GM12878 (cell line): ENCODE data around the gene CYREN. TPM values are rescaled to one million over a fixed set of nuclear protein-coding genes. Genes with fewer than 3 reads are reported as not detected.

Source experiments
- ATAC-seq: fragments of 200-7000 bp; cut with Tn5 transposase; 3 replicates; pipeline ENCODE4 v1.9.1; 2020; ENCODE audit warnings: mild to moderate bottlenecking, moderate library complexity
- BruUV-seq: library from RNA; stranded (reverse); fragments of 400-500 nt; replicated peaks from 2 replicates; lab custom pipeline; 2021; lab: Mats Ljungman, UMichigan
- CTCF ChIA-PET: fragments of 300-600 bp; sonication (Branson Sonifier 250); formaldehyde crosslinking; extraction: SDS; loops from one replicate; lab custom pipeline; 2021; ENCODE audit warnings: inconsistent platforms; lab: Yijun Ruan, JAX
- POLR2A ChIA-PET: fragments of 350-600 bp; formaldehyde crosslinking; extraction: SDS; loops from one replicate; lab custom pipeline; 2021; ENCODE audit warnings: inconsistent platforms; lab: Charles Lee
- RAD21 ChIA-PET: fragments of 300-600 bp; sonication (Branson Sonifier 250); formaldehyde crosslinking; loops from one replicate; lab custom pipeline; 2023; ENCODE audit warnings: antibody characterized with exemption; ENCODE audit not compliant: unreplicated experiment; lab: Charles Lee
- SMC1A ChIA-PET: fragments of 300-600 bp; sonication (Branson Sonifier 250); formaldehyde crosslinking; loops from one replicate; lab custom pipeline; 2023; ENCODE audit not compliant: unreplicated experiment, uncharacterized antibody; lab: Charles Lee
- DNase-seq: peaks from one replicate; pipeline ENCODE4 v3.0.0-alpha.2; 2011; ENCODE audit warnings: low read depth, low spot score
- FAIRE-seq: peaks from 3 replicates; lab custom pipeline; 2011; peaks lifted over from hg19 to GRCh38; lab: Jason Lieb, UNC
- H2AFZ ChIP-seq: 2 replicates; pipeline ENCODE4 v1.6.0; 2011; ENCODE audit warnings: low read depth, low read length, control low read depth; ENCODE audit not compliant: control insufficient read depth
- H3K27ac ChIP-seq: 2 replicates; pipeline ENCODE4 v1.5.1; 2011; ENCODE audit warnings: control low read depth; ENCODE audit not compliant: control insufficient read depth, insufficient read depth
- H3K27me3 ChIP-seq, 2 experiments: replicated peaks in 1 of 2; 2 replicates each; pipeline versions ENCODE4 v1.6.0 to v1.6.1; 2011; ENCODE audit warnings: low read length in 1 of 2; ENCODE audit not compliant: control insufficient read depth in 2 of 2, insufficient read depth in 2 of 2
- H3K36me3 ChIP-seq, 2 experiments: 2 replicates each; pipeline ENCODE4 v1.5.1; 2011; ENCODE audit warnings: low read length in 1 of 2; ENCODE audit not compliant: control insufficient read depth in 2 of 2, insufficient read depth in 2 of 2
- H3K4me1 ChIP-seq: 2 replicates; pipeline ENCODE4 v1.6.1; 2011; ENCODE audit warnings: mild to moderate bottlenecking, low read length, moderate library complexity, mixed read lengths; ENCODE audit not compliant: control insufficient read depth, insufficient read depth
- H3K4me2 ChIP-seq: 2 replicates; pipeline ENCODE4 v1.6.0; 2011; ENCODE audit warnings: control low read depth; ENCODE audit not compliant: control insufficient read depth, insufficient read depth
- H3K4me3 ChIP-seq: fragments of 200-600 bp; sonication (generic); 2 replicates; pipeline ENCODE4 v1.5.1; 2016
- H3K79me2 ChIP-seq: 2 replicates; pipeline ENCODE4 v1.6.0; 2011; ENCODE audit warnings: low read length; ENCODE audit not compliant: control insufficient read depth, insufficient read depth
- H3K9ac ChIP-seq: 2 replicates; pipeline ENCODE4 v1.8.0; 2011; ENCODE audit warnings: low read length, control low read depth, mixed read lengths; ENCODE audit not compliant: control insufficient read depth, insufficient read depth
- H3K9me3 ChIP-seq: replicated peaks from 3 replicates; pipeline ENCODE4 v1.5.1; 2011; ENCODE audit warnings: mild to moderate bottlenecking, low read length; ENCODE audit not compliant: control insufficient read depth, insufficient read depth
- H4K20me1 ChIP-seq: 2 replicates; pipeline ENCODE4 v1.6.0; 2011; ENCODE audit not compliant: control insufficient read depth, insufficient read depth
- ATF3 ChIP-seq: IDR thresholded peaks from 2 replicates; pipeline ENCODE4 v1.6.1; 2011; ENCODE audit warnings: low read depth, mild to moderate bottlenecking, low read length, moderate library complexity, borderline replicate concordance; ENCODE audit errors: extremely low read depth
- CEBPB ChIP-seq, 2 experiments: fragments of 150-350 bp in 1 of 2; IDR thresholded peaks; 2 replicates each; pipeline ENCODE4 v1.6.1; 2012 to 2014; ENCODE audit warnings: low read depth in 2 of 2, low read length in 2 of 2, borderline replicate concordance in 1 of 2, inconsistent platforms in 1 of 2
- EZH2 ChIP-seq: IDR thresholded peaks from 2 replicates; pipeline ENCODE4 v1.6.1; 2012; ENCODE audit warnings: low read depth, mild to moderate bottlenecking, control low read depth, inconsistent platforms, low read length, borderline replicate concordance; ENCODE audit not compliant: control insufficient read depth
- FOS ChIP-seq: IDR thresholded peaks from 3 replicates; pipeline ENCODE4 v1.6.1; 2011; ENCODE audit warnings: borderline replicate concordance; ENCODE audit not compliant: insufficient read length; ENCODE audit errors: extremely low read depth
- NFYB ChIP-seq: IDR thresholded peaks from 2 replicates; pipeline ENCODE4 v1.6.1; 2011; ENCODE audit warnings: low read depth, mild to moderate bottlenecking, low read length, improper control_type of control experiment, moderate library complexity; ENCODE audit not compliant: insufficient read depth
- NR2C1 ChIP-seq: fragments of 450-650 bp; IDR thresholded peaks from 2 replicates; pipeline ENCODE4 v1.6.1; 2017; ENCODE audit warnings: antibody characterized with exemption, mild to moderate bottlenecking, moderate library complexity
- NR2C2 ChIP-seq: IDR thresholded peaks from 2 replicates; pipeline ENCODE4 v1.6.1; 2011; ENCODE audit warnings: borderline replicate concordance, low read depth; ENCODE audit not compliant: control insufficient read depth, insufficient read length
- POLR2A ChIP-seq: IDR thresholded peaks from 2 replicates; pipeline ENCODE4 v1.6.1; 2011; ENCODE audit warnings: low read depth, mild to moderate bottlenecking, low read length
- TAF1 ChIP-seq: IDR thresholded peaks from 2 replicates; pipeline ENCODE4 v1.6.1; 2011; ENCODE audit warnings: mild to moderate bottlenecking, low read depth, low read length, borderline replicate concordance
- TBL1XR1 ChIP-seq: IDR thresholded peaks from 2 replicates; pipeline ENCODE4 v1.6.1; 2012; ENCODE audit warnings: low read depth, low read length, improper control_type of control experiment
- ZNF622 ChIP-seq: fragments of 450-650 bp; IDR thresholded peaks from 2 replicates; pipeline ENCODE4 v1.6.1; 2017; ENCODE audit warnings: mild to moderate bottlenecking, inconsistent platforms
- WGBS: methylation state at CpG from one replicate; pipeline ENCODE4 v1.1.6; 2016; ENCODE audit warnings: low lambda C conversion rate; ENCODE audit not compliant: insufficient replicate concordance, insufficient coverage; ENCODE audit errors: missing lambda C conversion rate; 5-methylcytosine and 5-hydroxymethylcytosine counted together
- in situ Hi-C: fragments of 300-500 bp; cut with MboI; formaldehyde crosslinking; loops from 9 replicates; pipeline ENCODE4 v1.14.3; 2018; ENCODE audit warnings: mixed read lengths
- intact Hi-C: fragments of 100-400 bp; cut with micrococcal nuclease; formaldehyde crosslinking; loops from one replicate; pipeline ENCODE4 v1.14.2; 2022; ENCODE audit not compliant: unreplicated experiment
- polyA plus RNA-seq, 11 experiments: library from polyadenylated mRNA; depleted of rRNA in 4 of 11; unstranded in 6 of 11; stranded (reverse) in 5 of 11; fragments of >200 nt; fragmentation: Nextera tagmentation in 4 of 11; fragmentation: Illumina TruSeq in 1 of 11; extraction: Ambion mirVana in 4 of 11; extraction: Trizol in 1 of 11; gene quantifications; 1 replicate in 1 of 11; 2 replicates in 10 of 11; pipeline versions ENCODE4 v1.2.1 to v1.2.3, GENCODE V29; 2011 to 2016; ENCODE audit warnings: inconsistent platforms in 2 of 11, missing spikeins in 2 of 11, low read depth in 1 of 11
- total RNA-seq, 4 experiments: library from RNA; depleted of rRNA in 3 of 4; stranded (reverse); fragments of >200 nt in 3 of 4; fragmentation: Illumina TruSeq in 1 of 4; extraction: Trizol in 1 of 4; gene quantifications; 2 replicates each; pipeline versions ENCODE4 v1.2.1 to v1.2.3, GENCODE V29; 2013 to 2021
- TF ChIP-seq, protein P1 (sequence below): fragments of 450-650 bp; IDR thresholded peaks from 2 replicates; pipeline ENCODE4 v1.6.1; 2018; ENCODE audit warnings: mild to moderate bottlenecking, low read depth, moderate library complexity; ENCODE audit not compliant: partially characterized antibody
- TF ChIP-seq, protein P2 (sequence below): IDR thresholded peaks from 2 replicates; pipeline ENCODE4 v1.6.1; 2012; ENCODE audit warnings: low read depth, low read length, improper control_type of control experiment

The CYREN gene
- total and polyA plus RNA-seq, 10 of the 15 experiments (the other 5 are each of a cell fraction or from before 2014, with no cell fraction given), result 8.7 to 64.3 (median 55.7) TPM

- TF ChIP-seq TBL1XR1, result no peak
- TF ChIP-seq TAF1, result no peak
- TF ChIP-seq NR2C1, result no peak
Observed at GRCh38 chr7:135217645-135218509, 47.4 kb upstream of the CYREN start (continued).

DNA sequence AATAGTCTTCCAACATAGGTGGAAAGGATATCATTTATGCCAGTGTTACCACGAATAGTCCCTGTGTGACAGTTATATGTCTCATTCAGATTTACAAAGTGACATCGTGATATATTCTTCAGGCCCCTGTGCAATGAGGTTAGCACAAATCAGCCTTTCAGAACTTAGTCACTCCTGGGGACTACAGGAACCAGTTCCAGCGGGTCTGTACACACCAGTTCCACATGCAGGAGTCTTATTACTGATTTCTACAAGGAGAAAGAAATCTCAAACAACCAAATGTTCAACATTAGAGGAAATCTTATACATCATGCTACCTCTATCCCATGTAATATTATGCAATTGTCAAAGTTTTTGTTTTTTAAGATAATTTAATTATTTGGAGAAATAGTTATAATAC lies 45.2 kb upstream of the CYREN start:
- BruUV-seq, result no TSS peak
- Histone ChIP-seq H3K4me1 (peaks cover 9% of the 10 kb centered on the region), H3K27me3 (no peaks in the 10 kb centered on the region), H3K4me3 (no peak overlapping the region), H3K9ac (no peak overlapping the region), H2AFZ (no peak overlapping the region), H3K27ac (no peak overlapping the region), H3K79me2 (peaks cover 8% of the 10 kb centered on the region), H3K9me3 (no peaks in the 10 kb centered on the region; the same call in 2 of the 3 replicates), H3K36me3 (no peaks in the 10 kb centered on the region), H4K20me1 (no peaks in the 10 kb centered on the region), H3K4me2 (no peak overlapping the region)
- SMC1A ChIA-PET, result interaction anchor here (2.3 kb wide), 1 partner anchor 11 kb away, joined by 6 read pairs; no protein-coding TSS in a partner anchor
- TF ChIP-seq ATF3 (no peak), FOS (no peak), CEBPB (IDR thresholded peaks at IDR 0.05; ENCODE audit: borderline replicate concordance in 1 of 2, low read depth in 2 of 2, low read length in 2 of 2) (no peak), EZH2 (no peak), ZNF622 (no peak), NFYB (no peak), POLR2A (no peak), NR2C2 (no peak)
- TF ChIP-seq, protein P1, sequence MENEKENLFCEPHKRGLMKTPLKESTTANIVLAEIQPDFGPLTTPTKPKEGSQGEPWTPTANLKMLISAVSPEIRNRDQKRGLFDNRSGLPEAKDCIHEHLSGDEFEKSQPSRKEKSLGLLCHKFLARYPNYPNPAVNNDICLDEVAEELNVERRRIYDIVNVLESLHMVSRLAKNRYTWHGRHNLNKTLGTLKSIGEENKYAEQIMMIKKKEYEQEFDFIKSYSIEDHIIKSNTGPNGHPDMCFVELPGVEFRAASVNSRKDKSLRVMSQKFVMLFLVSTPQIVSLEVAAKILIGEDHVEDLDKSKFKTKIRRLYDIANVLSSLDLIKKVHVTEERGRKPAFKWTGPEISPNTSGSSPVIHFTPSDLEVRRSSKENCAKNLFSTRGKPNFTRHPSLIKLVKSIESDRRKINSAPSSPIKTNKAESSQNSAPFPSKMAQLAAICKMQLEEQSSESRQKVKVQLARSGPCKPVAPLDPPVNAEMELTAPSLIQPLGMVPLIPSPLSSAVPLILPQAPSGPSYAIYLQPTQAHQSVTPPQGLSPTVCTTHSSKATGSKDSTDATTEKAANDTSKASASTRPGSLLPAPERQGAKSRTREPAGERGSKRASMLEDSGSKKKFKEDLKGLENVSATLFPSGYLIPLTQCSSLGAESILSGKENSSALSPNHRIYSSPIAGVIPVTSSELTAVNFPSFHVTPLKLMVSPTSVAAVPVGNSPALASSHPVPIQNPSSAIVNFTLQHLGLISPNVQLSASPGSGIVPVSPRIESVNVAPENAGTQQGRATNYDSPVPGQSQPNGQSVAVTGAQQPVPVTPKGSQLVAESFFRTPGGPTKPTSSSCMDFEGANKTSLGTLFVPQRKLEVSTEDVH, result no peak
- TF ChIP-seq, protein P2, sequence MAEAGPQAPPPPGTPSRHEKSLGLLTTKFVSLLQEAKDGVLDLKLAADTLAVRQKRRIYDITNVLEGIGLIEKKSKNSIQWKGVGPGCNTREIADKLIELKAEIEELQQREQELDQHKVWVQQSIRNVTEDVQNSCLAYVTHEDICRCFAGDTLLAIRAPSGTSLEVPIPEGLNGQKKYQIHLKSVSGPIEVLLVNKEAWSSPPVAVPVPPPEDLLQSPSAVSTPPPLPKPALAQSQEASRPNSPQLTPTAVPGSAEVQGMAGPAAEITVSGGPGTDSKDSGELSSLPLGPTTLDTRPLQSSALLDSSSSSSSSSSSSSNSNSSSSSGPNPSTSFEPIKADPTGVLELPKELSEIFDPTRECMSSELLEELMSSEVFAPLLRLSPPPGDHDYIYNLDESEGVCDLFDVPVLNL, result no peak
- no peak for ATAC-seq
- 71% methylated on average over 3 of the region's 3 CpGs for WGBS
- DNase-seq, result no peak
- no peak for FAIRE-seq
- POLR2A ChIA-PET, result no interaction called here
- CTCF ChIA-PET, result no interaction called here
- RAD21 ChIA-PET, result no interaction called here
- intact Hi-C loops (no loop called here), in situ Hi-C loops (no loop called here)
